IPS DF 4.7 (cell line): Measurements from ENCODE around the gene RIMS4.

Experiments used
- DNase-seq: peaks from one replicate; pipeline ENCODE4 v3.0.0-alpha.2; 2013; ENCODE audit warnings: low spot score; ENCODE audit errors: extremely low read depth

The RIMS4 gene

DNA sequence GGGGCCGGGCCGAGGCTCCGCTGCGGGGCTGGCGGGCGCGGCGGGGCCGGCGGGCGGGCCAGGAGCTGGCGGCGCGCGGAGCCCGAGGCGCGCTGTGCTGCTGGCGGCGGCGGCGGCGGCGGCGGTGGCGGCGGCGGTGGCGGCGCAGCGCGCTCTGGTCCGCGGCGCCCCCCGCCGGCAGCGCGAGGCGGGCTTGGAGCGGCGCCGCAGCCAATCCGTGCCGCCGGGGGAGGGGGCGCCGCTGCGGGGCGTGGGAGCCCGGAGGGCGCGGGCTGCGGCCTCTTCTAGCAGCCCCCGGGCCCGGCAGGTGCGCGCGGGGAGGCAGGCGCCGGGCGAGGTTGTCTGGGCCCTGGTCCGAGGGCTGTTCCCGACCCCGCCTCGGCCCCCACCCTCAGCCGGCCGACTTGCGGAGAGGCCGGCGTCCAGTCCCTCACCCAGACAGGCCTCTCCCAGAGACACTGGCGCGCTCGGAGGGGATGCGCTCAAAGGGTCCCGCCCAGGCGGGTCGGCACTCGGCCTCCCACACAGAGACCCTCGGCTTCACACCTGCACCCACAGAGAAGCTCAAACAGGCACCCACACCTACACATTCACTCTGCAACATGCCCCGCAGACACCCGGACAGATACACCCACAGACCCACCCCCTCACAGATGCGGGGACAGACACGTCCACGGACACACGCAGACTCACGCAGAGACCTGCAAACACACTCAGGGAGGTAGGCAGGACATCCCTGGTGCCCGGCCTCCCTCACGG, at the start of gene RIMS4:
TSS of gene RIMS4 (minus strand) at position 156 of the 759 bp plus-strand sequence. CDS start 275 bp downstream, outside the sequence.
- no peak for DNase-seq

DNA sequence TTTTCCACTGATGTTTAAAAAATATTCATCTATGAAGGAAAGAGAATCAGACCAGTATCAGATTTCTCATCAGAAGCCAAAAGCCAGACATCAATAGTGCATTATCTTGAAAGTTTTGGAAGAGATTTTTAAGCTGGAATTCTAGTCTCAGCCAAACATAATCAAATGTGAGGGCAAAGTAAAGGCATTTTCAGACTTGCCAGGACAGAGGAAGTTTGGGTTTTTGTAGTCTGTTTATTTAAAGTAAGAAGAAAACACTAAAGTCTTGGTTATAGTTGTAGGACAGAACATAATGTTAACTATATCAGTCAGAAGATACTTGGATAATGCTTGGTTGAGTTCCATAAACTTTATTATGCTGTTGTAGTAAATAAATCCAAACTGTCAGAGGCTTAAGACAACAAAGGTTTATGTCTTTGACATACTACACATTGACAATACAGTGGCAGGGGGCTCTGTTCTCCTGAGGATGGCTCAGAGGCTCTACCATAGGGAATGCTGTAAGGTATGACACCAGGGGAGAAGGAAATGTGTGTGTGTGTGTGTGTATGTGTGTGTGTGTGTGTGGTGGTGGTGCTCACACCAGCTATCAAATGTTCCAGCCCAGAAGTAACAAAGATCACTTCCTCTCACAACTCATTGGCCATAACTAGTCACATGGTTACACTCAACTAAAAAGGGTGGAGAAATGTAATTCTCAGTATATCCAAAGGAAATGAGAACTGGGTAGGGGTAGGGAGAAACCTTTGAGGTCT, 48.4 kb upstream of the RIMS4 start:
- no peak for DNase-seq

DNA sequence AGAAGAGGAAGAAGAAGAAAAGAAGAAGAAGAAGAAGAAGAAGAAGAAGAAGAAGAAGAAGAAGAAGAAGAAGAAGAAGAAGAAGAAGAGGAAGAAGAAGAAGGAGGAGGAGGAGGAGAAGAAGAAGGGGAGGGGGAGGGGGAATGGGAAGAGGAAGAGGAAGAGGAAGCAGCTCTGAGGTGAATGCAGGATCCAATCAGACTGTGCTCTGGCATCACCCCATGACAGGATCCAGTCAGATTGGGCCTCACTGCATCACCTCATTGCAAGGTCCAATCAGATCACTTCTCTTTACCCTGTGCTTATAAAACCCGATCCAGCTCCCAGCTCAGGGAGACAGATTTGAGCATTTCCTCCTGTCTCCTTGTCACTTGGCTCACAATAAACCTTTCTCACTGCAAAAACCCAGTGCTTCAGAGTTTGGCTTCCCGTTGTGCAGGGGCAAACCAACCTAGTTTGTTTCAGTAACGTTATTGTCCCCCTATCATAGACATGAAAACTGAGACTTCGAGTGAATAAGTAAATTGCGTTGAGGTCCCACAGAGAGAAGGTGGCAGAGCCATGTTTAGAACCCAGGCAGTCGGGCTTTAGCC, 46.6 kb upstream of the RIMS4 start:
- no peak for DNase-seq

GRCh38 chr20:44856442-44856841, 46.1 kb upstream of the RIMS4 start:
- DNase-seq, result no peak

DNA sequence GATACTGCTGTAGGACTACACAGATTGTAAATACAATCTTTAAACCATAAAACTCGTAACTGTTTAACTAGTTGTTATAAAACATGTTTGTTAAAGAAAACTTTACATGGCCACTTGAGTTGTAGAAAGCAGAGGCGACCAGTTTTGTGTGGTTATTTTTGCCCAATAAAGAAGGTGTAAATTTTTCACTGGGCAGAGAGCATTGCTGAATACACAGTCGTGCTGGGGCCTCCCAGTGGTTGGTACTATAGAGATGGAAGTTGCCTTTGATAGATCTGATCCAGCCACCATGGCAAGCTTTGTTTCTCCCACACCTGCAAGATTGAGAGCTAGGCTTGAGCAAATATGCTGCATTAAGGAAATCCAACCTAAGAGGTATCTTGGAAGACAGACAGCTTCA, 41.2 kb upstream of the RIMS4 start:
- DNase-seq, result no peak

DNA sequence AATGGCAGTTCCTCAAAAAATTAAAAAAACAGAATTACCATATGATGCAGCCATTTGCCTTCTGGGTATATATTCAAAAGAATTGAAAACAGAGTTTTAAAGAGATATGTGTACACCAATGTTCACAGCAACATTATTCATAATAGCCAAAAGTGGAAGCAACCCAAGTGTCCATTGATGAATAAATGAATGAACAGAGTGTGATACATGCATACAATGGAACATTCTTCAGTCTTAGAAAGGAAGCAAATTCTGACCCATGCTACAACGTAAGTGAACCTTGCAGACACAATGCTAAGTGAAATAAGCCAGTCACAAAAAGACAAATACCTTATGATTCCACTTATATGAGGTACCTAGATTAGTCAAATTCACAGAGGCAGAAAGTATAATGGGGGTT, 40.5 kb upstream of the RIMS4 start:
- no peak for DNase-seq

DNA sequence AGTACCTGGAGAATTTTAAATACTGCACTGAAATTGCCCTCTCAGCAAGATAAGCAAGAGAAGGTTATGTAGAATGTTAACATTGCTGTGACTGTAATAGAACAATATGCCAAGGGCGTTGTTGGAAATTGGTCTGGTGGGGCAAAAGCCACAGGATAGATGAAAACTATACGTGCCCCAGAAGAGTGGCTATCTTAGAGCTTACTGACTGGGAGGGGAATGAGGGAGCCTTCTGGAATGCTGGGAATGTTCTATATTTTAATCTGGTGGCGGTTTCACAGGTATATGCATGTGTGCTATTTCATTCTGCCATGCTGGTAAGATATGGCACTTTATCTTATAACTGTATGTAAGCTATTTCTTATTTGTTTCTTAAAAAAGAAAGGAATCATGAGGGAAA, 39.9 kb upstream of the RIMS4 start:
- no peak for DNase-seq

- DNase-seq, result no peak
Observed at GRCh38 chr20:44849703-44850102, 39.4 kb upstream of the RIMS4 start.

DNA sequence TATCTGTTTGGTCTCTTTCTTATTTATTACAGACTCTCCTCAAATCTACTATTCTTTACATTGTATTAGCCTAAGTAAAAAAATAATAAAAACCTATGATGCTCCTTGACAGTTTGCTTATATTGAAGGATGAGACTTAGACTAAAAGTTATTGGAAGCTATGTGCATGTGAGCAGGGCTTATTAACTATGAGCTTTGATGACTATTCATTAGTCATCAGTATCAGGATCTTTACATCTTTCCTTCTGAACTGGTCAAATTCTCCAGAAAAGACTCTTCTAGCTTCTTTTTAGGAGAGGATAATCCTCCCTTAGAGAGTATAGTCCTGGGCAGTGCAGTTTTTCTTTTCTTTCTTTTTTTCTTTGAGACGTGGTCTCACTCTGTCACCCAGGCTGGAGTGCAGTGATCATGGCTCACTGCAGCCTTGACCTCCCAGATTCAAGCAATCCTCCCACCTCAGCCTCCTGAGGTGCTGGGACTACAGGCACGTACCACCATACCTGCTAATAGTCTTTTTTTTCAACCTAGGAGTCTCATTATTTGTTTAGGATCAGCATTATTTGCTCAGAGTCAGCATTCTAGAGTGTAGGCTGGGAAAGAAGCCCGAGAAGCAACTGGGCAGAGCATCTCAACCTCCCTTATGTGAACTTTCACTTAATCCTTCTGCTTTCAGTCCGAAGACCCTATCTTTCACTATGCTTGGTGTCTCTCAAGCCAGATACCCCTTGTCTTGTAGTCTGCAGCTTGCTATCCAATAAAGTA, 38.1 kb upstream of the RIMS4 start:
- no peak for DNase-seq

- DNase-seq, result no peak
Observed at GRCh38 chr20:44843876-44844275, 33.5 kb upstream of the RIMS4 start.

GRCh38 chr20:44841955-44842354, 31.6 kb upstream of the RIMS4 start:
- DNase-seq, result no peak

DNA sequence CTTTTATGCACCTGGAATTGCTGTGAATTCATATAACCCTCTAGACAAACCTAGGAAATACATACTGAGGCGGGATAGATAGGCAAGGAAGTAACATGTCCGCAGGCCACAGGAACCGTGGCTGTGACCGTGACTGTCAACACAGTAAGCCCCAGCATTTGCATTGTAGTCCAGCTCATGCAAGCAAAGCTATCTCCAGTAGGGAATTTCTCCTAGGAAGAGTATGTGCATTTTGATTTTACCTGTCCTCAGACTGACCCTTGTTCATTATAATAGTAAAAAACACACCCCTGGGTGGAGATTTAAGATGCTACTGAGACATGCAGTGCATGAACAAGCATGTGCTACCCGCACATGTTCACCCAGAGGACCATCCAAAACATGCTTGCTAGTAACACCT, 30.5 kb upstream of the RIMS4 start:
- DNase-seq, result no peak

DNA sequence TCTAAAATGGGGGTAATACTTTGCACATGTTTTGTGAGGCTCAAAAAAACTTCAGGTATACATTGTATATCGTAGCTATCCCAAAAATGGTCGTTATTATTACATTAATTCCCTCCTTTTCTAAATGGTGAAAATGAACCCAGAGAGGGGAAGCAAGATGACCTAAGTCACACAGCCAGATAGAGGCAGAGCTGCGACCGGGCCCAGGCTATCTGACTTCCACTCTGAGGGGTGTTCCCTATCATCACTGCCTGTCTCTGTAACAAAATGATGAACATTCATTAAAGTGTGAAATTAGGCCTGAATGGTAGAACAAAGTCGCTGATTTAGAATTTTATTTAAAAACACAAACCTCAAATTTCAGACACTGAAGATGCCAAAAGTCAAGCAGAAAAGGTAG, 29.1 kb upstream of the RIMS4 start:
- no peak for DNase-seq

DNA sequence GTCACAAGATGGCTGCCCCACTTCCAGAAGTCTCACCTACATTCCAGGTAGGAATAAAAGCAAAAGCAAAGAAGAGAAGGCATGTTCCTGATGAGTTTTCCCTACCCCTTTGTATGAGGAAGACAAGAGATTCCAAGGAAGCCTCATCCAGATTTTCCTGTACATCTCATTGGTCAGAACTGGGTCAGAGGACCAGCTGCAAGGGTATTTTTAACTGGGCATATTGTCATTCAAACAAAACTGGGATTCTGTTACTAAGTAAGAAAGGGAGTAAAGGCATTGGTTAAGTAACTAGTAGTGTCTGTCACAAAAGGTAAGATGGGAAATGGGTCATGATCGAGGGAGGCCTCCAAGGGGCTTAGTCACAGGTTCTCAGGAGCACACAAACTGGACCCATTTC, 28.2 kb upstream of the RIMS4 start:
- DNase-seq, result no peak

DNA sequence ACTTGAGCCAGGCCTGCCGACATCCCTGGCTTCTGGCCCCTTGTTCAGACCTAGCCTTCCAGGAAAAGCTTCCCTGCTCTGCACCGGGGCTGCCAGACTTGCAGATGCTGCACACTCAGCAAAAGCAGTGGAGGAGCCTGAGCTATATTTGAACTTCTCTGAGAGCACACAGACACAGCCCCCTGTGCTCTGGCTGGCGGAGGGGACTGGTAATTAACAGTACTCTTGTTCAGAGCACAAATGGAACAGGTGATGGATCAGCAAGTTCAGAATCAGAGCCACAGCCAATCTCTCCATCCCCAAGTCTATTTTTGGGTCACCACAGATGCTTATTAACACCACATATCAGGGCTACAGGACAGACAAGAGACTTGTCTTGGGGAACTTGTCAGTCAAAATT, 27.6 kb upstream of the RIMS4 start:
- DNase-seq, result no peak

- DNase-seq, result no peak
Observed at GRCh38 chr20:44836601-44837120, 26.3 kb upstream of the RIMS4 start.

DNA sequence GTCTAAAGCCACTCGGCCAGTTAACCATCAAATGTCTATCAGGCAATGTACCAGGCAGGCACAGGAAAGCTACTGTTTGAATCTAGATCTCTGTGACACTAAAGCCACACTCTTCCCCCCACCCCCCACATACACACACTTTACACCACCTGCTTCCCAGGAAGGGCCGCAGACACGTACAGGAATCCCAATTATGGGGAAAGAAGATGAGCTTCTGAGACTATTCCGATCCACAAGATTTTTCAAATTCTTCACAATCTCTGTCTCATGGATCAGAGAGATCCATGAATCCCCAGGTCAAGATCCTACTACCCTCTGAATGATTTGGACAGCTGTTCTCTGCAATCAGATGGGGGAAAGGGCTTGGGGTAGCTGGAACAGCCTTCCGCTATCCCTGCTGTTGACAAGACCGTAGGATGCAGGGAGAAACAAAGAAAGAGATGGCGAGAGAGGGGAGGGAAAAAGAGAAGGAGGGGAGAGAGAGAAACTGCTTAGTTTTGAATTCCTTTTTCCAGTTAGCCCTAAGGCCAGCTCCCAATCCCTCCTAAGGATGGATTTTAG, 25.4 kb upstream of the RIMS4 start:
- DNase-seq, result no peak

- no peak for DNase-seq
Observed at GRCh38 chr20:44835116-44835515, 24.8 kb upstream of the RIMS4 start.

DNA sequence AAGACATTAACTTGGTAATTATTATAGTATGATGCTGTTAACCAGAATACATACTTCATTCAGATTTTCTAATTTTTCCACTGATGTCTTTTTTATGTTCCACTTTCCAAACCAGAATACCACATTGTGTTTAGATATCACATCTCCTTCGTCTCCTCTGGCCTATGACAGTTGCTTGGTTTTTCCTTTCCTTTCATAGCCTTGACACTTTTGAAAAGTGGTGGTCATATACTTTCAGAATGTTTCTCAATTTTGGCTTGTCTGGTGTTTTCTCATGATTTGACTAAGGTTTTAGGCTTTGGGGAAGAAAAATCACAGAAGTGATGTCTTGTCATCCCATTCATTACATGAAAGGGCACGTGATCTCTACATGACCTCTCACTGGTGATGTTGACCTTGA, 24.3 kb upstream of the RIMS4 start:
- DNase-seq, result no peak

DNA sequence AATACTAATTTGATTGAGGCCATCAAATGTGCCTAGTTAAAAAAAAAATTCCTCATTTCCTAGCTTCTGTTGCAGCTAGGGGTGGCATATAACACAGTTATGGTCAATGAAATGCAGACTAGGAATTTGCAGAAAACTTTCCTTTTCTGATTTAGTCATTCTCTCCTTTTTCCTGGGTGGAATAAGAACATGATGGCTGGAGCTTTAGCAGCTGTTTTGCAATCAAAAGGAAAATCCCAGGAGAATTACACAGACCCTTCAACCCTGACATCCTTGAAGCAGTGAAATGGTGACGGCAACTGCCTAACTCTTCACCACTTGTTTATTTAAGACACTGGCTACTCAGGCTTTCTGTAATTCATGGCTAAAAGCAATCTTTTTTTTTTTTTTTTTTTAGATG, 23.1 kb upstream of the RIMS4 start:
- DNase-seq, result no peak

GRCh38 chr20:44832724-44833123, 22.4 kb upstream of the RIMS4 start:
- no peak for DNase-seq
